ENCODE measurements around the gene C1orf141. TPM values are rescaled to one million over a fixed set of nuclear protein-coding genes. Genes with fewer than 3 reads are reported as not detected.

Gene C1orf141
- total RNA-seq, 2 donors from 2014 or later = 5.4 TPM; not detected in 1

DNA sequence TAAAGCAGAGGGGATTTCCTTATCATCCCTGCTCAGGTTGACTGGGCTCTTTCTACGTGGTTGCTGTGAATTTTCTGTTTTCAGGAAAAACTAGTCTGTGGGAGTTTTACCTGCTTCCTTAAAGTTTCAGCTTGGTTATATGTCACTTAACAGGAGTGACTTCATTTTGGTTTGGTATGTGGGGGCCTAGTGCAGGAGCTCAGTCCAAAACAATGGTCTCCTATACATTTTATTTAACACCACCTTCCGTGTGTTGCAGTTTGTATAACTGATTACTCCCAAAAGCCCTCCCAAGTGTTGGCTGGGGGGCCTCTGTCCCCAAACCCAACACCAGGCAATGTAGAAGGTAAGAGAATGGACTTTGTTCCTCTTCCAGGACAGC lies 36.8 kb upstream of the C1orf141 start:
- intact Hi-C loops (cut with DNase I) = no loop called here
- Histone ChIP-seq H3K27me3 (replicated peaks; ENCODE audit: insufficient read depth) (no peaks in the 10 kb centered on the region), H3K9me3 (no peaks in the 10 kb centered on the region), H3K27ac (no peak overlapping the region), H3K4me3 (no peak overlapping the region), H3K36me3 (no peaks in the 10 kb centered on the region), H3K4me1 (replicated peaks) (no peaks in the 10 kb centered on the region)
- no peak for DNase-seq (ENCODE audit: low spot score)
- no peak for TF ChIP-seq POLR2AphosphoS5 (IDR thresholded peaks at IDR 0.05)
- TF ChIP-seq POLR2A (IDR thresholded peaks at IDR 0.05) = no peak
- TF ChIP-seq, protein P1, sequence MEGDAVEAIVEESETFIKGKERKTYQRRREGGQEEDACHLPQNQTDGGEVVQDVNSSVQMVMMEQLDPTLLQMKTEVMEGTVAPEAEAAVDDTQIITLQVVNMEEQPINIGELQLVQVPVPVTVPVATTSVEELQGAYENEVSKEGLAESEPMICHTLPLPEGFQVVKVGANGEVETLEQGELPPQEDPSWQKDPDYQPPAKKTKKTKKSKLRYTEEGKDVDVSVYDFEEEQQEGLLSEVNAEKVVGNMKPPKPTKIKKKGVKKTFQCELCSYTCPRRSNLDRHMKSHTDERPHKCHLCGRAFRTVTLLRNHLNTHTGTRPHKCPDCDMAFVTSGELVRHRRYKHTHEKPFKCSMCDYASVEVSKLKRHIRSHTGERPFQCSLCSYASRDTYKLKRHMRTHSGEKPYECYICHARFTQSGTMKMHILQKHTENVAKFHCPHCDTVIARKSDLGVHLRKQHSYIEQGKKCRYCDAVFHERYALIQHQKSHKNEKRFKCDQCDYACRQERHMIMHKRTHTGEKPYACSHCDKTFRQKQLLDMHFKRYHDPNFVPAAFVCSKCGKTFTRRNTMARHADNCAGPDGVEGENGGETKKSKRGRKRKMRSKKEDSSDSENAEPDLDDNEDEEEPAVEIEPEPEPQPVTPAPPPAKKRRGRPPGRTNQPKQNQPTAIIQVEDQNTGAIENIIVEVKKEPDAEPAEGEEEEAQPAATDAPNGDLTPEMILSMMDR (IDR thresholded peaks at IDR 0.05) = no peak
- 75% methylated on average over 2 of the region's 2 CpGs for WGBS

DNA sequence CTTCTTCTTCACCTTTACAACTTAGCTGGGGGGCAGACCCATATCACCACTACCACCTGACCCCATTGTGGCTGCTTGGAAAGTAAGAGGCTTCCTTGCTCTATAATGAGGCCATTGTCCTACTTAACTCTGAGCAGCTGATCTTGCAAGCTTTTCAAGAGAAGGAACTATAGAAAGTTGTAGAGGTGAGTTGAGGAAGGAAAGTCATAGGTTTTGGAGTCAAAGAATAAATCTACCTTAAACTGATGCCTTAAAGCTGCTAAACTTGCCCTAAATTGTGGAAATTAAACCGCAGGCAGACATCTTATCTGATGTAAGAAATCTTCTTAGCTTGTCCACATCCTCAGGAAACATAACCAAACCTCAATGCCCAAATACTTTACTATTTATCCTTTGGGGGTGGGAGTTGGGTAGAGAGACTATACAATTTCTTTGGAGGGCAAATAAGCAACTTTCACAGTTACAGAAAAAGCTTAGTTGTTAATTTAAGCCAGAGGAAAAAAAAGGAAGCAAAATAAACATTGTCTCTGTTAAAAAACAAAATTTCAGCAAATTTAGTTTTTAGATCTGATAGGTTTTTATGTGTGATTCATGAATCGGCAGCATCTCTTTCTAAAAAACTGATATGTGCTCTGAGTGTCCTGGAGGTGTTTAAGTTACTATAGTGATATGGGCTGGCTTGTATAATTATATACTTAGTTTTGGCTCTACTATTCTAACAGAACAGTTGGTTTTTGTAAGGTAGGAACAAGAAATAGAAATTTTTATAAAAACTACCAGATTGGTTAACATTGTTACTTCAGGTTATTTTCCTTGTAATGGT lies 36.2 kb upstream of the C1orf141 start:
- intact Hi-C loops (cut with DNase I) = no loop called here
- no peak for DNase-seq (ENCODE audit: low spot score)
- no peak for TF ChIP-seq POLR2A (IDR thresholded peaks at IDR 0.05)
- TF ChIP-seq POLR2AphosphoS5 (IDR thresholded peaks at IDR 0.05) = no peak
- TF ChIP-seq, protein P1 (IDR thresholded peaks at IDR 0.05) = no peak
- H3K4me3 ChIP-seq = no peak overlapping the region
- 57% methylated on average over 2 of the region's 2 CpGs for WGBS
- no peaks in the 10 kb centered on the region for H3K4me1 ChIP-seq (replicated peaks)
- no peaks in the 10 kb centered on the region for H3K36me3 ChIP-seq
- no peaks in the 10 kb centered on the region for H3K27me3 ChIP-seq (replicated peaks; ENCODE audit: insufficient read depth)
- no peaks in the 10 kb centered on the region for H3K9me3 ChIP-seq
- no peak overlapping the region for H3K27ac ChIP-seq

DNA sequence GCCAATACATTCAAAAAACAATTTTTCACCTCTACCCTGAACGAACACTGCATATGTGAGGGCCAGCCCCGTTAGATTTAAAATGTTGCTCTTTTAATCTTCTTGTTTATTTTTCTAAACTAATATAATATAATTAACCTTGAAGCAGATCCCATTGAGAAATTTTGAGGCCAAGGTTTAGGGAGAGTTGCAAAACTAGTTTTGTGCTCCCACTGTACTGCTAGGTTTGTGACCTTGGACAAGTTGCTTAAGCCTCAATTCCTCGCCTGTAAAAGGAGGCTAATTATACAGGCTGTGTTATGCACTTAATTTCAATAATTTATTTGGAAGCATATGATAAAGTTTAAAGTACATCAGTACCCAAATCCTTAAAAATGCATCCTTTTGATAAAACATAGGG lies 35.2 kb upstream of the C1orf141 start:
- no peak for DNase-seq (ENCODE audit: low spot score)
- no peaks in the 10 kb centered on the region for H3K4me1 ChIP-seq (replicated peaks)
- no peak overlapping the region for H3K4me3 ChIP-seq
- H3K27ac ChIP-seq = no peak overlapping the region
- WGBS = 45% methylated on average over 3 of the region's 3 CpGs
- H3K27me3 ChIP-seq (replicated peaks; ENCODE audit: insufficient read depth) = no peaks in the 10 kb centered on the region
- TF ChIP-seq, protein P1 (IDR thresholded peaks at IDR 0.05) = no peak
- TF ChIP-seq POLR2AphosphoS5 (IDR thresholded peaks at IDR 0.05) (no peak), POLR2A (IDR thresholded peaks at IDR 0.05) (no peak)
- no peaks in the 10 kb centered on the region for H3K9me3 ChIP-seq
- H3K36me3 ChIP-seq = no peaks in the 10 kb centered on the region
- intact Hi-C loops (cut with DNase I) = no loop called here

DNA sequence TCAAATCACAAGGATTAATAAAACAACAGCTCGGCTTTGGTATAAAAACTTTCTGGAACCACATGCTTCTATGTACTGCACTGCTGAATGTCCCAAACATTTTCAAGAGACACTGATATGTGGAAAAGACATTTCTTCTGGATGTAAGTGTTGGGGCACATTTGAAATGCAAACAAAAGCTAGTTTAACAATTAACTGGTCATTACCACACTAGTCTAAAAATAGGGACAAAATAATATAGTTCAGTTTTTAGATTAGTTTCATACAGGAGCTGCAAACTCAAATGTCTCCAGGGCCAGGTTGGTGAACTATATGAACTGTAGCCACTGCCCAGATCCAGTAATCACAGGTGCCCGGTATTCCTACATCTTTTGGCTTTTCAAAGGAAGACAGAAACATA lies 34.7 kb upstream of the C1orf141 start:
- WGBS = 66% methylated on average over 2 of the region's 2 CpGs
- TF ChIP-seq, protein P1 (IDR thresholded peaks at IDR 0.05) = no peak
- TF ChIP-seq POLR2A (IDR thresholded peaks at IDR 0.05) (no peak), POLR2AphosphoS5 (IDR thresholded peaks at IDR 0.05) (no peak)
- DNase-seq (ENCODE audit: low spot score) = no peak
- H3K4me1 ChIP-seq (replicated peaks) = no peaks in the 10 kb centered on the region
- no peaks in the 10 kb centered on the region for H3K9me3 ChIP-seq
- no peak overlapping the region for H3K27ac ChIP-seq
- intact Hi-C loops (cut with DNase I) = no loop called here
- H3K36me3 ChIP-seq = no peaks in the 10 kb centered on the region
- no peak overlapping the region for H3K4me3 ChIP-seq
- no peaks in the 10 kb centered on the region for H3K27me3 ChIP-seq (replicated peaks; ENCODE audit: insufficient read depth)

DNA sequence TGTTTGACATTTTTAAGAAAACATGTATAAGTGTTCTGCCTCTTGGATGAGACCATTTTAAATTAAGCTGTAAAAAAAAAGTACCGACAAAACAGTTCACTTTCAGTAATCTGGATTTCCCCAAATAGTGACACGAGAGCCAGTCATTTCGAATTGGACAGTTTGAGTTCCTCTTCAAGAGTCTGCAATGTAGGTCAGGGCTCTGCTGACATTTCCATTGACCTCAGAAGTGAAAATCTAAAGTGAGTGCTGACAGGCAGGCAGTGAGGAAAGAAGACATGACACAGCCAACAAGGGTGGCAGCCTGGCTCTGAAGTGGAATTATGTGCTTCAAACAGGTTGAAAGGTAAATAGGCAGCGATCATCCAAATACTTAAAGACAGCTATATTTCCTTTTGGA lies 31.4 kb upstream of the C1orf141 start, which contains the start of gene IL23R:
TSS of gene IL23R (plus strand) at position 259 of the 400 bp plus-strand sequence. CDS start 1,667 bp downstream, outside the sequence.
- intact Hi-C loops (cut with DNase I) = no loop called here
- TF ChIP-seq, protein P1 (IDR thresholded peaks at IDR 0.05) = no peak
- no peak within 1 kb of the TSS for H3K4me3 ChIP-seq
- no peak within 1 kb of the TSS for H3K27ac ChIP-seq
- no peaks in the 10 kb centered on the region for H3K27me3 ChIP-seq (replicated peaks; ENCODE audit: insufficient read depth)
- DNase-seq (ENCODE audit: low spot score) = no peak
- no peaks in the 10 kb centered on the region for H3K4me1 ChIP-seq (replicated peaks)
- WGBS = 79% methylated on average over 4 of the region's 4 CpGs
- no peaks in the 10 kb centered on the region for H3K9me3 ChIP-seq
- H3K36me3 ChIP-seq = no peaks in the 10 kb centered on the region
